Skeletal muscle tissue (tissue), 4 donors: ENCODE data around the gene OTX1. TPM values are rescaled to one million over a fixed set of nuclear protein-coding genes. Genes with fewer than 3 reads are reported as not detected.

Experiments
- H3K27ac ChIP-seq: one replicate; pipeline ENCODE4 v1.7.0; 2013; ENCODE audit warnings: mild to moderate bottlenecking, low read depth, low read length, inconsistent platforms
- H3K27me3 ChIP-seq, 3 donors: one replicate each; pipeline ENCODE4 v1.7.0; 2013; ENCODE audit warnings: low read length in 3 of 3; ENCODE audit not compliant: control insufficient read depth in 3 of 3, insufficient read depth in 3 of 3
- H3K36me3 ChIP-seq, 3 donors: one replicate each; pipeline ENCODE4 v1.7.0; 2013; ENCODE audit warnings: low read length in 3 of 3; ENCODE audit not compliant: control insufficient read depth in 3 of 3, insufficient read depth in 3 of 3
- H3K4me1 ChIP-seq, 3 donors: one replicate each; pipeline ENCODE4 v1.7.0; 2013; ENCODE audit warnings: low read length in 3 of 3, mild to moderate bottlenecking in 3 of 3; ENCODE audit not compliant: control insufficient read depth in 3 of 3, insufficient read depth in 3 of 3
- H3K4me3 ChIP-seq, 3 donors: one replicate each; pipeline ENCODE4 v1.7.0; 2013; ENCODE audit warnings: low read length in 3 of 3
- H3K9ac ChIP-seq, 3 donors: one replicate each; pipeline ENCODE4 v1.7.0; 2013; ENCODE audit warnings: low read length in 3 of 3, mild to moderate bottlenecking in 3 of 3, moderate library complexity in 2 of 3, low read depth in 1 of 3
- H3K9me3 ChIP-seq, 3 donors: one replicate each; pipeline ENCODE4 v1.7.0; 2013; ENCODE audit warnings: low read length in 3 of 3; ENCODE audit not compliant: control insufficient read depth in 3 of 3
- total RNA-seq: library from RNA; depleted of rRNA; stranded (reverse); fragments of >200 nt; gene quantifications from one replicate; pipeline ENCODE4 v1.2.3, GENCODE V29; 2014
- donor health status: Osteomylitis.

Gene OTX1
- total RNA-seq, 1 donor from 2014 or later = not detected

DNA sequence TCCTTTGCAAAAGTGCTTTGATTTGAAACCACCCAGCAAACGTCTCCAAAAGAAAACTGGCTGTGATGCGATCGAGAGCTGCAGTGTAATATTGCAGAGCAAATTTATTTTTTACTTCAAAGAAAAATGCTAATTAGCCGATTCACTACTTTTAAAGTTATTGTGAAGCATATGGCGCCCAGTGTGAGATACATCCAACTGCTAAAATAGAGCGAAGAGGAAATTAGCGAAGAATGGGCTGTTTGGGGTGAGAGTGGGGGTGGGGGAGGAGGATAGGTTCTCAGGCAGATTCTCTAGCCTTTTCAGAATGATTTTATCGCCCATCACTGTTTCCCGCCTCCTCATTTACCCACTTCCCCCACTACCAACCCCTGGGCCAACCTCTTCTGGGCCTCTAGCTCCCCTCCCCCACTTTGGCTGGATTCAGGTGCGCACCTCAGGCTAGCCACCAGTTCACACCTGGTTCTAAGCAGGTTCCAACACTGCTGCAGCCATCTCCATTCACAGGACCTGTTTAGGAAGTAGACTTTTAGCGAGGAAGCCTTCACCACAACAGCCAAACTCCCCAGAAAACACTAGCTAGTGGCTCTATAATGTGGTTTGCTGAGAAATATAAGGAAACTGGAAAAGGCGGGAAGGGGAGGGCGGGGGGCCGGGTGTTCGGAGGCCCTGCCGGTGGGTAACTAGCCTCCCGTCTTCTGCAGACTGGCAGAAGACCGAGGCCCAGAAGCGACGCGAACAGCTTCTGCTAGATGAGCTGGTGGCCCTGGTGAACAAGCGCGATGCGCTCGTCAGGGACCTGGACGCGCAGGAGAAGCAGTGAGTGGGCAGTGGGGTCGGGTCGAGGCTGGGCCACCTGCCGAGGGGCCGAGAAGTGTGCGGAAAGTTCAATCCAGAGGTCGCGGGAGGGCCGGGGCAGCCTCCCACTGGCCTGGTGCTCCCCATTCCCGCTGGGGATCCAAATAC, 6.0 kb upstream of the OTX1 start:
- Histone ChIP-seq H3K9ac (no peak overlapping the region), H3K27me3 (peaks cover 40 to 53% (median 49%) of the 10 kb centered on the region in 3 donors)

DNA sequence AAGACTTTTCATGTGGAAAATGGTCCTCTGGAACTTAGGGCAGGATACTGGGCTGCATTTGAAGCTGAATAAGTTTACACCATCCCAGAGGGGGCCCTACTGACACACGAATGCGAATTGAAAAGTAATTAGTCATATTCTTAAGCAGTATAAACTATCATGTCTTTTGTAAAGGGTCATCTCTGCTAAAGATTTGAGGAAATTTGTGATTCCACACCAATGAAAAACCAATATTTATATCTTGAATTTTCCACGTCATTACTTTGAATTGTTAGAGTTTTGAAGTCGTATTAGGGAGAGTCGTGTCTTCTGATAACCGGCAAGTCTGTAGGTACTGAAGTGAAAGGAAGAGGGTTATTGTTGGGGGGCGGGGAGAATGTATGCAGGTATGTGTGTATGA, 4.1 kb upstream of the OTX1 start:
- peaks cover 0 to 4% (median 0%) of the 10 kb centered on the region in 3 donors for H3K36me3 ChIP-seq
- no peak overlapping the region for H3K9ac ChIP-seq
- H3K9me3 ChIP-seq = no peaks in the 10 kb centered on the region
- no peak overlapping the region for H3K4me3 ChIP-seq
- no peak overlapping the region for H3K27ac ChIP-seq
- H3K27me3 ChIP-seq = peaks cover 52 to 66% (median 60%) of the 10 kb centered on the region in 3 donors
- peaks cover 10 to 26% (median 19%) of the 10 kb centered on the region in 3 donors for H3K4me1 ChIP-seq

More for the DNA sequence above, 6.0 kb upstream of the OTX1 start:
- Histone ChIP-seq H3K4me3 (no peak overlapping the region), H3K9me3 (no peaks in the 10 kb centered on the region), H3K27ac (no peak overlapping the region), H3K4me1 (peaks cover 5 to 12% (median 10%) of the 10 kb centered on the region in 3 donors), H3K36me3 (peaks cover 0 to 4% (median 0%) of the 10 kb centered on the region in 3 donors)

DNA sequence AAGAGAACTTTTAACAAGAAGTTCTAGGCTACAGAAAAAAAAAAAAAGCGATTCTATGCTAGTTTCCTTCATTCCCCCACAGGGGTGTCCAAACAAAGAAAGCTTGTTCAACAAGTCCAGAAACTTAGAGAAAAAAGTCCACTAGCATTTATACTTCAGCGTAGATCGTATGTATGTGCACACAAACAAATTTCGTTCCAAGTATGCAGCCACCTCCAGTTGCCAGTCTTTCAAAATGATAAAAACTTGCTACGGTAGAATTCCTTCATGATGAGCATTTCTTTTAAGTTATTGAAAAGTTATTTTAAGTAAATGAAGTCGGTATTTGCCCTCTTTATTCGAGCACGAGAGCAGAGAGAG, 3.7 kb upstream of the OTX1 start:
- Histone ChIP-seq H3K4me1 (peaks cover 10 to 26% (median 19%) of the 10 kb centered on the region in 3 donors), H3K9ac (no peak overlapping the region), H3K4me3 (no peak overlapping the region), H3K27ac (no peak overlapping the region), H3K36me3 (peaks cover 0 to 4% (median 0%) of the 10 kb centered on the region in 3 donors), H3K9me3 (no peaks in the 10 kb centered on the region), H3K27me3 (peaks cover 54 to 70% (median 64%) of the 10 kb centered on the region in 3 donors)

DNA sequence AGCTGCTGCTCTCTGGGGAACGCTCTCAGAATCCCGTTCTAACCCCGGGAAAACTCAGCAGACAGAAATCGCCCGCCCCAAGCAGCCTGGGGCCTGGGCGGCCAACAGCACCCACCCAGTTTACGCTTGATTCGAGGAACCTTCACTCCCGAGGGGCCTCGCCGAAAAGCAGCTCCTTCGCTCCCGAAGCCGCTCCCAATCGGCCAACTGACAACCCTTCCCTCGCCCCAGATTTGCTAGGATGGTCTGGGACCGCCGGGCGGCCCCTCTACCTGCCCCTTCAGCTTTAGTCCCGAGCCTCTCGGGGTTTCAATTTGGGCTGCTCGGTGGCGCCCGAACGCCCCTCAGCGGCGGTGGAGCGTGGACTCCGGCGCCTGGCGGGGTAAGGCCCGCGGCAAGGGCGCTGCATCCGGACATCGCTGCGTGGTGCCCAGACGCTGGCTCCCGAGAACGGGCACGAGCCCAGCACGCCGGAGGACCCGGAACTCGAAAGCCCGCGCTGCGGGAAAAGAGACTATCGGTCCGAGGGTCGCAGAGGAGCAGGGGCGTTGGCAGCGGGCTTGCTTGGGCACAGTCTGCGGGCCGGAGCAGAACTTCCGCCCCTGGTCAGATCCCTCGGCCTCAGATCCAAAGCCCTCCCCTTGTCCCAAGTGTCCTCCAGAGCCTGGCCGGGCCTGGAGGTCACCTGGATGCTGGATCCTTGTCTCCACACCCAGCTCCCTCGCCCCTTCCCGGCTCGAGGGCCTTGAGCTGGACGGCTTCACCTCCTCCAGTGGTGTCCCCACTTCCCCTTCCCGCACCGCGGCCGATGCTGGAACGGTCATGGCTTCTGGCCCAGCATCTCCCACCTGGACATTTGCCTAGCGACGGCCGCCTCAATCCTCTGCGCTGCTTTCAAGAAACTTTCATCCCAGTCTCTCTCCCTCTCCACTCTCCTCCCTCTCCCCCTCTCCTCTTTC, 3.0 kb upstream of the OTX1 start:
- Histone ChIP-seq H3K27ac (no peak overlapping the region), H3K36me3 (peaks cover 0 to 4% (median 0%) of the 10 kb centered on the region in 3 donors), H3K4me1 (peaks cover 10 to 26% (median 19%) of the 10 kb centered on the region in 3 donors), H3K27me3 (peaks cover 61 to 77% (median 69%) of the 10 kb centered on the region in 3 donors), H3K9ac (no peak overlapping the region), H3K4me3 (no peak overlapping the region), H3K9me3 (no peaks in the 10 kb centered on the region)

DNA sequence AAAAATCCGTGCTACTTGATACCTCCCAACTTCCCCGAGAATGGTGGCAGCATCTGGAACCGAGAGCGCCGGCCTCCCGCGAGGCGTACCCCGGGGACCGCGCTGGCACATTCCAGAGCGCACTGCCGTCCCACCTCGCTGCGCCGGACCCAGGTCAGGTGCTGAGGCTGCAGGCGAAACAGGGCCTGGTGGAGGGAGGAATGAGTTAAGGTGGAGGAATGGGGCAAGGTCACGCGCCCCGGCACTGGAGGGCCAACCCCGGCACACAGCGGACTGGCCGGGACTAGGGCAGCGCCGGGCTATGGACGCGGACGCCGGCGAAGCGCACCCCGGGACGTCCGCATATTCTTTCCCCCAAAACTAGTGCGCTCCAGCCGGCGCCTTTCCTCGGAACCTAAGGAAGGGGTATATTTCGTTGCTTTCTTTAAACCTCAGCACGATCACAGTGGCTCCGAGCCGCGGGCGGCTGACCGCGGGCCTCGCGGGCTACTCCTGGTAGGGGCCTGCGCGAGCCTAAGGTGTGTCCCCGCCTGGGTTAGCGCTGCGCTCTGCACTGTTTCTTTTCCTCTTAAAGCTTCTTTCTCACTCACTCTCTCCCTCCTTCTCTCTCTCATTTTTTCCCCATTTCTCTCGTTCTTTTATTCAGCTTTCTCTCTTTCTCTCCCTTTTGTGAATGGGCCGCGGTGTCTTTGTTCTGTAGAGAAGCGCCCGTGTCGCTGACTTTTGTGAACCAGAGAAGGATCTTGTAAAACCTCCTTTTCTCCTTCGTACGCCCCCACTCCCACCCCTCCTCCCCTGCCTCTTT, 2.1 kb upstream of the OTX1 start:
- Histone ChIP-seq H3K4me1 (peaks cover 10 to 26% (median 19%) of the 10 kb centered on the region in 3 donors), H3K9me3 (no peaks in the 10 kb centered on the region), H3K4me3 (peak overlapping the region in 2 of 3 donors; percentile 12 to 22), H3K9ac (no peak overlapping the region), H3K36me3 (peaks cover 0 to 4% (median 0%) of the 10 kb centered on the region in 3 donors), H3K27me3 (peaks cover 70 to 83% (median 77%) of the 10 kb centered on the region in 3 donors), H3K27ac (no peak overlapping the region)

DNA sequence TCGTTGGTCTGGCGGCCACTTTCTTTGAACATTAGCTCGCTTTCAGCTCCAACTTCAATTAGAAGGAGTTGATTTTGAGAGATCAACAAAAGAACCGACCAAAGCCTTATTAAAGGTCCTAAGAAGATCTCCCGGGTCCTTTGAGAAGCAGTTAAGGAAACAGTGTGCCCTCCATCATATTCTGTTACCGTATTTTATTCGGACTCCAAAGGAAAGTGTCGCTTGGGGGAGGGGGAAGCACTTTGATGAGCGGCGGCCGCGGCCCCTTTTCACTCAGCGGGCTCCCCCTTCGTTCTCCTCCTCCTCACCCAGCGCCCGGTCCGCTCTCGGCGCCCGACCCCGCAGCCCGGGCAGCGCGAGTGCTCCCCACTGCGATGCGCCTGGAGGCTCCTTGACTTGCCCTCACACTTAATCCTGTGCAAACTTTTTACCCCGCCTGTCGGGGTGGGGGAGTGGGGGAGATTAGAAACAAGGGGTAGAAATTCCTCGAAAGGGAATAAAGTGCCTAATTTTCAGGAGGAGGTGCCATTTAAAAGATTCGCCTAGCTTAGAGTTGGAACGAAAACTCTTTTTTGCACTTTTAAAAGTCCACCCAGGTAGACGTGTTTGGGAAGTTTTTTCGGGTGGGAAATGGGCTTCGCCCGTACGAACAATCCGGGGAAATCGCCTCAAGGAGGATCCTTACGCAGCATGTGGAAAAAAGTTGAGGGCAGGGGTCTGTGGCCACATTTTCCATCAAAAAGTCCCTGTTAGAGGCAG, 1.2 kb upstream of the OTX1 start:
- Histone ChIP-seq H3K27me3 (peaks cover 79 to 87% (median 80%) of the 10 kb centered on the region in 3 donors), H3K9me3 (no peaks in the 10 kb centered on the region), H3K27ac (no peak overlapping the region), H3K4me1 (peaks cover 10 to 33% (median 25%) of the 10 kb centered on the region in 3 donors), H3K36me3 (peaks cover 0 to 4% (median 0%) of the 10 kb centered on the region in 3 donors), H3K9ac (peak overlapping the region in 1 of 3 donors; percentile 56), H3K4me3 (peak overlapping the region; percentile 33 to 78 (median 68))

DNA sequence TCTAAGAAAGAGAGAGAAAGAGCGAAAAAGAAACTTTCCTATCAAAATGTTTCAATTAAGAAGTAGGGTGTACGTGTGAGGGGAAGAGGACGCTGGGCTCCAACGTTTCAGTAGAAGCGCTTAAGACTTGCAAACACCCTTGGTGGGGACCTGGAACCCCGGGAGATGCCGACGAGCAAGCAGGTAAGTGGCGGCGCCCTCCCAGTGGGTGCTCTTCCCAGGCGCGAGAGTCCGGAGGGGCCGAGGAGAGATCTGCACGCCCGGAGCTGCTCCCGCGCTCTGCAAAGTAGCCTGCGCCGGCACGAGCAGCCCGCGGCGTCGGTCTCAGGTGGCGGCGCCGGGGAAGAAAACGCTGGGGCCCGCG, 678 bp upstream of the OTX1 start:
- Histone ChIP-seq H3K4me1 (peaks cover 12 to 35% (median 25%) of the 10 kb centered on the region in 3 donors), H3K27ac (no peak overlapping the region), H3K9ac (peak overlapping the region in 2 of 3 donors; percentile 56 to 68)

DNA sequence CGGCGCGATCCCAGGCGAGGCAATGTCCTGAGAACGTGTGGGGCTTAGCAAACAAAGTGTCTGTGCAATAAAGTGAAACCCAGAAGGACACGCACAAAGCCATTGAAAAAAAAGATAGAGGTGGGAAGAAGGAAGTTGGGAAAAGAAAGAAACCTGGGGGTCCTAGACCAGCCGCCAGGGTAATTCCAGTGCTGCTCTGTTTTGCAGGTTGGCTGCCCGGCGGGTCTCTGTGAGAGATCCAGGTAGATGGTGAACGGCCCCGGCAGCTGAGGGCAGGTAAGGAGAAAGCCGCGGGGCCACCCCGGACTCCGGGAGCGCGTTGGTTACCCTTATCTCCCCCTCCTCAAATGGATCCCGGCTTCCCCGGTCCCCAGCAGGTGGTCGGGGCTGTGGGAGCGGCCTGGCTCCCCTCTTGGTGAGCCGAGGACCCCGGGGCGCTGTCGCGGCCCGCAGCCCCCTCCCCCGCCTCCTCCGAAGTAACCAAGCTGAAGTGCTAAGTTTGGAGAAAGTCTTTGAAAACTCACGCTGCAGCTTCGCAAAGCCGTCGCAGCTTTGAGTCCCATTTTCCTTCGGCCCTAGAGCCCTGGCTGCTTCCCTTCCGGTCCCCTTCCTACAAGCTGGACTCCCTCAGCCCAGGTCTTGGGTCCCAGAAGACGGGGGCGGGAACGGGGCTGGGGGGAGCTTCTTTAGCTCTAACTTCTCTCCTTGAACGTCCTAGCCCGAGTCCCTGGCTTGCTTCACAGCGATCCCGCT, 588 bp downstream of the OTX1 start:
- Histone ChIP-seq H3K9ac (peak overlapping the region; percentile 33 to 68 (median 62)), H3K27ac (no peak overlapping the region), H3K36me3 (no peaks in the 10 kb centered on the region), H3K4me1 (peaks cover 24 to 48% (median 38%) of the 10 kb centered on the region in 3 donors), H3K4me3 (peak overlapping the region; percentile 78 to 81 (median 78)), H3K27me3 (peaks cover 84 to 91% (median 89%) of the 10 kb centered on the region in 3 donors), H3K9me3 (no peaks in the 10 kb centered on the region)

More for the DNA sequence above, 678 bp upstream of the OTX1 start:
- Histone ChIP-seq H3K9me3 (no peaks in the 10 kb centered on the region), H3K4me3 (peak overlapping the region; percentile 33 to 78 (median 68)), H3K36me3 (peaks cover 0 to 4% (median 0%) of the 10 kb centered on the region in 3 donors), H3K27me3 (peaks cover 80 to 88% (median 82%) of the 10 kb centered on the region in 3 donors)
